ENCODE data around the gene ALX4. TPM values are rescaled to one million over a fixed set of nuclear protein-coding genes. Genes with fewer than 3 reads are reported as not detected.

The ALX4 gene
- total RNA-seq, 2 experiments from 2014 or later, result not detected

DNA sequence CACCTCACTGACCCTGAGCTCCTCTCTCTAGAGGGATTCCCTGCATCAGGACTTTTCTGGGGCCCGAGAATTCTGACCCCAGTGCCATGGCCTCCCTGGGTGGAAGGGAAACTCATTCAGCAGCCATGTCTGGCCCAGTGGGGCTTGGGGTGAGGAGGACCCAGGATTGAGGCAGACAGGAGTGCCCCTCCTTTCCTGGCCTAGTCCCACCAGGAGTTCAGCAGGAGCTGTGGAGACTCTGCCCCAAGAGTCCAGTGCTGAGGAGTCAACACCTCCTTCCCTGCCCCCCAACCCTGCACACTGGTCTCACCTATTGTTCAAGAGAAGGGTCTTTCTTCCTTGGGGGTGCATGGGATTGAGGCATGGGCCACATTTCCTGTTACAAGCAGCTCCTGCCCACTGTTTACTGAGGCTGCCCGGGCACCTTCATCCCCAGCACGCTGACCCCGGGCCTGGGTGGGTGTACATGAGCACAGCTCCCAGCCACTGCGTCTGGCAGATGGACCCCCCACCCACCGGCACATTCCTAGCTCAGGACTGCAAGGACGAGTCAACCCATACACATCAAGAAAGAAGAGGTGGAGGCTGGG lies 33.9 kb downstream of the ALX4 start:
- ChIA-PET CTCF (interaction anchor here (1.3 kb wide), 1 partner anchor 10 kb away, joined by 3 read pairs; no protein-coding TSS in a partner anchor), POLR2A (no interaction called here)
- no peak overlapping the region for H3K27ac Mint-ChIP-seq
- no peaks in the 10 kb centered on the region for H3K36me3 Mint-ChIP-seq (ENCODE audit: low read depth)
- H3K9me3 Mint-ChIP-seq, result no peaks in the 10 kb centered on the region
- ATAC-seq (ENCODE audit: poor library complexity) (no peak), DNase-seq (no peak)
- Histone ChIP-seq H3K36me3 (ENCODE audit: insufficient read depth, low read length) (no peaks in the 10 kb centered on the region), H3K27ac (ENCODE audit: low read depth in 1 of 2, low read length in 2 of 2) (no peak overlapping the region), H3K27me3 (ENCODE audit: control insufficient read depth in 1 of 2, insufficient read depth in 2 of 2, low read length in 2 of 2) (no peaks in the 10 kb centered on the region), H3K4me1 (ENCODE audit: insufficient read depth, low read length) (no peaks in the 10 kb centered on the region), H3K4me3 (ENCODE audit: low read length) (no peak overlapping the region), H3K9me3 (ENCODE audit: control insufficient read depth in 1 of 2, insufficient read depth in 1 of 2, low read length in 2 of 2) (peaks cover 0 to 7% of the 10 kb centered on the region in 2 experiments)
- H3K27me3 Mint-ChIP-seq, result no peaks in the 10 kb centered on the region
- TF ChIP-seq, protein P1, sequence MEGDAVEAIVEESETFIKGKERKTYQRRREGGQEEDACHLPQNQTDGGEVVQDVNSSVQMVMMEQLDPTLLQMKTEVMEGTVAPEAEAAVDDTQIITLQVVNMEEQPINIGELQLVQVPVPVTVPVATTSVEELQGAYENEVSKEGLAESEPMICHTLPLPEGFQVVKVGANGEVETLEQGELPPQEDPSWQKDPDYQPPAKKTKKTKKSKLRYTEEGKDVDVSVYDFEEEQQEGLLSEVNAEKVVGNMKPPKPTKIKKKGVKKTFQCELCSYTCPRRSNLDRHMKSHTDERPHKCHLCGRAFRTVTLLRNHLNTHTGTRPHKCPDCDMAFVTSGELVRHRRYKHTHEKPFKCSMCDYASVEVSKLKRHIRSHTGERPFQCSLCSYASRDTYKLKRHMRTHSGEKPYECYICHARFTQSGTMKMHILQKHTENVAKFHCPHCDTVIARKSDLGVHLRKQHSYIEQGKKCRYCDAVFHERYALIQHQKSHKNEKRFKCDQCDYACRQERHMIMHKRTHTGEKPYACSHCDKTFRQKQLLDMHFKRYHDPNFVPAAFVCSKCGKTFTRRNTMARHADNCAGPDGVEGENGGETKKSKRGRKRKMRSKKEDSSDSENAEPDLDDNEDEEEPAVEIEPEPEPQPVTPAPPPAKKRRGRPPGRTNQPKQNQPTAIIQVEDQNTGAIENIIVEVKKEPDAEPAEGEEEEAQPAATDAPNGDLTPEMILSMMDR (IDR thresholded peaks at IDR 0.05), result no peak
- H3K4me1 Mint-ChIP-seq (ENCODE audit: low read depth), result no peaks in the 10 kb centered on the region
- no peak overlapping the region for H3K4me3 Mint-ChIP-seq
- intact Hi-C loops (cut with DNase I, micrococcal nuclease), result no loop called here

DNA sequence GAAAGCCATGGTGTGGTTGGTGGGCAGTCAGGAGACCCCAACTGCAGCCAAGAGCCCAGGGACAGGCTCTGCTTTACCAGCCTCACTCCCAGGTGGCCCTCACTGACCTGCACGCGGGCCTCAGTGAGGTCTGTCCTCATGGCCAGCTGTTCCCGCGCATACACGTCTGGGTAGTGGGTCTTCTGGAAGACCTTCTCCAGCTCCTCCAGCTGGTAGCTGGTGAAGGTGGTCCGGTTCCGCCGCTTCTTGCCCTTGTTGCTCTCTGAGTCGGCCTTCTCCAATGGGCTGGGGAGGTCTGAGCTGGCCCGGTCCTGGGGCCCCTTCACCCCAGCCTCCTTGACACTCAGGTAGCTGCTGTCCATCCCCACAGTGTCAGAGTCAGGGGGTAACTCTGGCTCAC lies 34.7 kb downstream of the ALX4 start:
- POLR2A ChIA-PET, result no interaction called here
- Mint-ChIP-seq H3K27me3 (no peaks in the 10 kb centered on the region), H3K4me1 (ENCODE audit: low read depth) (no peaks in the 10 kb centered on the region), H3K4me3 (no peak overlapping the region), H3K36me3 (ENCODE audit: low read depth) (no peaks in the 10 kb centered on the region), H3K9me3 (no peaks in the 10 kb centered on the region), H3K27ac (no peak overlapping the region)
- H3K9me3 ChIP-seq (ENCODE audit: control insufficient read depth in 1 of 2, insufficient read depth in 1 of 2, low read length in 2 of 2), result peaks cover 0 to 11% of the 10 kb centered on the region in 2 experiments
- ATAC-seq (ENCODE audit: poor library complexity), result no peak
- no peak for DNase-seq
- CTCF ChIA-PET, result interaction anchor here (1.3 kb wide), 1 partner anchor 10 kb away, joined by 3 read pairs; no protein-coding TSS in a partner anchor
- H3K27me3 ChIP-seq (ENCODE audit: control insufficient read depth in 1 of 2, insufficient read depth in 2 of 2, low read length in 2 of 2), result no peaks in the 10 kb centered on the region
- no peak overlapping the region for H3K27ac ChIP-seq (ENCODE audit: low read depth in 1 of 2, low read length in 2 of 2)
- no peaks in the 10 kb centered on the region for H3K36me3 ChIP-seq (ENCODE audit: insufficient read depth, low read length)
- no peak overlapping the region for H3K4me3 ChIP-seq (ENCODE audit: low read length)
- intact Hi-C loops (cut with DNase I, micrococcal nuclease), result no loop called here
- TF ChIP-seq, protein P1 (IDR thresholded peaks at IDR 0.05), result no peak
- no peaks in the 10 kb centered on the region for H3K4me1 ChIP-seq (ENCODE audit: insufficient read depth, low read length)

DNA sequence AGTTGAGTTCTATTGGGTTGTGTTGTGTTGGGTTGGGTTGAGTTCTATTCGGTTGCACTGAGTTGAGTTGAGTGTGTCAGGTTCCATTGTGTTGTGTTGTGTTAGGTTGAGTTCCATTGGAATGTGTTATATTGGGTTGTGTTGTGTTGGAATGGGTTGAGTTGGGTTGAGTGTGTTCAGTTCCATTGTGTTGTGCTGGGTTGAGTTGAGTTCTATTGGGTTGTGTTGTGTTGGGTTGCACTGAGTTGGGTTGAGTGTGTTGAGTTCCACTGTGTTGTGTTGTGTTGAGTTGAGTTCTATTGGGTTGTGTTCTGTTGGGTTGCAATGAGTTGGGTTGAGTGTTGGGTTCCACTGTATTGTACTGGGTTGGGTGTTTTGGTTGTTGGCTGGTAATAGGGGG lies 35.5 kb downstream of the ALX4 start:
- POLR2A ChIA-PET, result no interaction called here
- intact Hi-C loops (cut with DNase I, micrococcal nuclease), result no loop called here
- Mint-ChIP-seq H3K4me3 (no peak overlapping the region), H3K4me1 (ENCODE audit: low read depth) (no peaks in the 10 kb centered on the region), H3K36me3 (ENCODE audit: low read depth) (no peaks in the 10 kb centered on the region), H3K27ac (no peak overlapping the region), H3K9me3 (no peaks in the 10 kb centered on the region), H3K27me3 (no peaks in the 10 kb centered on the region)
- CTCF ChIA-PET, result no interaction called here
- Histone ChIP-seq H3K4me3 (ENCODE audit: low read length) (no peak overlapping the region), H3K4me1 (ENCODE audit: insufficient read depth, low read length) (no peaks in the 10 kb centered on the region), H3K27ac (ENCODE audit: low read depth in 1 of 2, low read length in 2 of 2) (no peak overlapping the region), H3K9me3 (ENCODE audit: control insufficient read depth in 1 of 2, insufficient read depth in 1 of 2, low read length in 2 of 2) (peaks cover 0 to 14% of the 10 kb centered on the region in 2 experiments), H3K27me3 (ENCODE audit: control insufficient read depth in 1 of 2, insufficient read depth in 2 of 2, low read length in 2 of 2) (no peaks in the 10 kb centered on the region), H3K36me3 (ENCODE audit: insufficient read depth, low read length) (no peaks in the 10 kb centered on the region)
- ATAC-seq (ENCODE audit: poor library complexity) (no peak), DNase-seq (no peak)
- TF ChIP-seq, protein P1 (IDR thresholded peaks at IDR 0.05), result no peak

All from CD4-positive, alpha-beta T cell (primary cell).